NB4 (cell line): ENCODE results near the gene TGM3.

Experiments used
- MYC ChIP-seq: IDR thresholded peaks from 2 replicates; pipeline ENCODE4 v1.6.1; 2011; ENCODE audit warnings: low read depth, low read length
- POLR2A ChIP-seq: IDR thresholded peaks from 2 replicates; pipeline ENCODE4 v1.6.1; 2011; ENCODE audit warnings: mild to moderate bottlenecking; ENCODE audit not compliant: insufficient read length; ENCODE audit errors: extremely low read depth
- TF ChIP-seq, protein P1 (sequence below): IDR thresholded peaks from one replicate; pipeline ENCODE4 v1.5.1; 2012; ENCODE audit warnings: low read depth, low read length

GRCh38 chr20:2350606-2351005 lies 54.8 kb downstream of the TGM3 start:
- TF ChIP-seq, protein P1, sequence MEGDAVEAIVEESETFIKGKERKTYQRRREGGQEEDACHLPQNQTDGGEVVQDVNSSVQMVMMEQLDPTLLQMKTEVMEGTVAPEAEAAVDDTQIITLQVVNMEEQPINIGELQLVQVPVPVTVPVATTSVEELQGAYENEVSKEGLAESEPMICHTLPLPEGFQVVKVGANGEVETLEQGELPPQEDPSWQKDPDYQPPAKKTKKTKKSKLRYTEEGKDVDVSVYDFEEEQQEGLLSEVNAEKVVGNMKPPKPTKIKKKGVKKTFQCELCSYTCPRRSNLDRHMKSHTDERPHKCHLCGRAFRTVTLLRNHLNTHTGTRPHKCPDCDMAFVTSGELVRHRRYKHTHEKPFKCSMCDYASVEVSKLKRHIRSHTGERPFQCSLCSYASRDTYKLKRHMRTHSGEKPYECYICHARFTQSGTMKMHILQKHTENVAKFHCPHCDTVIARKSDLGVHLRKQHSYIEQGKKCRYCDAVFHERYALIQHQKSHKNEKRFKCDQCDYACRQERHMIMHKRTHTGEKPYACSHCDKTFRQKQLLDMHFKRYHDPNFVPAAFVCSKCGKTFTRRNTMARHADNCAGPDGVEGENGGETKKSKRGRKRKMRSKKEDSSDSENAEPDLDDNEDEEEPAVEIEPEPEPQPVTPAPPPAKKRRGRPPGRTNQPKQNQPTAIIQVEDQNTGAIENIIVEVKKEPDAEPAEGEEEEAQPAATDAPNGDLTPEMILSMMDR: no peak
- TF ChIP-seq MYC: no peak
- no peak for TF ChIP-seq POLR2A
